ENCODE results near the gene EFCAB5.
"Not testable (repeated sequence)": the region's sequence is repeated elsewhere in the genome, so short reads cannot be mapped to it uniquely, and the experiment has no call there.

The EFCAB5 gene

GRCh38 chr17:30091771-30092170 lies 150.3 kb downstream of the EFCAB5 start:
- in situ Hi-C loops (cut with HindIII; ENCODE audit: low sequenced_read_pairs): no loop called here

GRCh38 chr17:30092886-30093285 lies 151.5 kb downstream of the EFCAB5 start:
- in situ Hi-C loops (cut with HindIII; ENCODE audit: low sequenced_read_pairs): no loop called here

GRCh38 chr17:30093463-30094147 lies 152.2 kb downstream of the EFCAB5 start:
- in situ Hi-C loops (cut with HindIII; ENCODE audit: low sequenced_read_pairs): no loop called here

- in situ Hi-C loops (cut with HindIII; ENCODE audit: low sequenced_read_pairs): no loop called here
Measured at GRCh38 chr17:30095507-30096244, 154.2 kb downstream of the EFCAB5 start.

DNA sequence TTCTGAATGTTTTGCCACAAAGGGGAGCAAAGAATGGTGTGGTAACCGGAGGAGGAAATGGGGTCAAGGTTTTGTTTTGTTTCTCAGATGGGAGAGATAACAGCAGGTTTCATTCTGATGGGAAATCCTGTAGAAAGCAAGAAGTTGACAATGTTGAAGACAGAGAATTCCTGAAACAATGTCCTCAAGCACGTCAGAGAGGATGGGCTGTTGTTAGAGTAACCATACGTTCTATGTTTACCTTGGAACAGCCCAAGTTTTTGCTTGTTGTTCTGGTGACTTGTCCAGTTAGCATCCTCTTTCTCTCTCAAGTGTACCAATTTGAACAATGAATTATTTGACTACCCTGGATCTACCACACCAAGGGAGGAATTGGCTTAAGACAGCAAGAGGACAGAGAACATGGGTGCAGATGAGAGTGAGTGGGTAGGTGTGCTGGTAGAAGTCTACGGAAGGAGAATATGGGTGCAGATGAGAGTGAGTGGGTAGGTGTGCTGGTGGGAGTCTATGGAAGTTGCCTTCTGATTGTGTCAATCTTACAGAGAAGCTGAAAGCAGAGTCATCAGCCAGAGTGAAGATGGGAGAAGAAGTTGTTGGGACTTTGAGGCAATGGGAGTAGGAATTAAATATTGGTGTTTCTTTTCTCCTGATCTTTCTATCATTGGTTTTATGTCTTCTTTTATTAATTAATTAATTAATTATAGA lies 160.4 kb downstream of the EFCAB5 start:
- in situ Hi-C loops (cut with HindIII; ENCODE audit: low sequenced_read_pairs): no loop called here

DNA sequence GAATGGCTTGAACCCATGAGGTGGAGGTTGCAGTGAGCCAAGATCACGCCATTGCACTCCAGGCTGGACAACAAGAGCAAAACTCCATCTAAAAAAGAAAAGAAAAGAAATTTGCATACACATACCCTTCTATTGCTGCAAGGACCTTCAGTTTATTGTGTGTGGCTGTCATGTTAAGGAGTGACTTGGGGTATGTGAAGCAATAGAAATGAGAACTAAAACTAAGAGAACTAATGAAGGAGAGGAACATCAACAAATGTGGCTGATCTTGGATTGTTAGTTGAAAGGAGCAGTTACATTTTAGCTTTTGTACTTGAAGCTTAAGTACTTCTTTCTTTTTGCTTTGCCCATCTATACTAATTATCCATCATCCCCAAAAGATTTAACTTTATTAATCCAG lies 162.5 kb downstream of the EFCAB5 start:
- in situ Hi-C loops (cut with HindIII; ENCODE audit: low sequenced_read_pairs): no loop called here

DNA sequence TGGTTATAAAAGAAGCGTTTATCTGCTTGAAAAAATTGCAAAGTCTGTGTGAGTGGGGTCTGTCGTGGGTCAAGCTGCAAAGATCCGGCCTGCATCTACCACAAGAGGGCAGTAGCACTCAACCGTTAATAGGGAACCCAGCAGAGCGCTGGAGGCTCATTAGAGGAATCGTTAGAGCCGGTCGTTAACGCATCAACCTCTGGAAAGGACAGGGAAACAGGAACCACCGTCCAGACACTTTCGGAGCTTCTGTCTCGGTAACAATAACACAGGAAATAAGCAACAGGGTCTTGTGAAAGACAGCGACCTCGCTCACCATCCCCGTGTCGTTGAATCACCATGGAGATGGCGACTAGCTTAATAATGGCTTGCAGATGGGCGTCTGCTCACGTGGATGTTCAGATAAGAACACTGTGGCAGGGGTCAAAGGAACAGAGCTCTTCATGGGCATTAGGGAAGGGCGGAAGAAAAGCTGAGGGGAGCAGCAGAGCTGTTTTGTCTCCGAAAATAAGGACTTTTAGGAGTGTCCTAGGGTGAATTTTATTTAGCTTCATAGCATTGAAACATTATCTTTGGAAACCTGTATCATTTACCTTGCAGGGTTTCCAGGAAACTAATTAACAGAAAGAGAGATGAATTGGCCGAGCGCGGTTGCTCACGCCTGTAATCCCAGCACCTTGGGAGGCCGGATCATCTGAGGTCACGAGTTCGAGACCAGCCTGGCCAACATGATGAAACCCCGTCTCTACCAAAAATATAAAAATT lies 163.3 kb downstream of the EFCAB5 start:
- in situ Hi-C loops (cut with HindIII; ENCODE audit: low sequenced_read_pairs): loop anchor here (5.0 kb wide), 2 partner anchors 133 to 223 kb away; partner anchors contain the start of gene SLC6A4

- in situ Hi-C loops (cut with HindIII; ENCODE audit: low sequenced_read_pairs): no loop called here
Measured at GRCh38 chr17:30112794-30113193, 171.4 kb downstream of the EFCAB5 start.

DNA sequence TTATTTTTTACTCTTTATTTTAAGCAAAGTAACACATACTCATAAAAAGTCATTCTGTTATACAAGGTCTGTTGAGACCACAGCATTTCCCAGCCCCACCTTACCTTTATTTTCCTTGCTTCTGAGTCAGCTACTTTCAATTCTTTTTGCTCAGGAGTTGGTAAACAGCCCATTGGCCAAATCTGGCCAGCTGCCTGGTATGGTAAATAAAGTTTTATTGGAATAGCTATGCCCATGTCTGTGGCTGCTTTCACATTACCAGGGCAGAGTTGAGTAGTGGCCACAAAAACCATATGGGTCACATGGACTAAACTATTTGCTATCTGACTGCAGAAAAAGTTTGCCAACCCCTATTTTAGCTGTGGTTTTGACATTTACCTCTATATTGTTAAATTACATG lies 171.8 kb downstream of the EFCAB5 start:
- in situ Hi-C loops (cut with HindIII; ENCODE audit: low sequenced_read_pairs): no loop called here

DNA sequence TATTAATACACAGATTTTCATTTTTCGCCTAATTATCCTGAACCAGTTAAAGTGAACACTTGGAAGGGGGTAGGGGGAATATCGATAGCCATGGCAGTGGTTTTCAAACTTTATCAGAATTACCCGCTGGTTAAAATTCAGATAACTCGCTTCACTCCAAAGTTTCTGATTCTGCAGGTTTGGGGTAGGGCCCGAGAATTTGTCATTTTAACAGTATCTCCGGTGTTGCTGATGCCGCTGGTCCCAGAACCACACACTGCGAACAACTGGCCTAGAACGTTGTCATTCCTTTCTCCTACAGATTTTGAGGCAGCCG lies 174.9 kb downstream of the EFCAB5 start:
- in situ Hi-C loops (cut with HindIII; ENCODE audit: low sequenced_read_pairs): no loop called here

DNA sequence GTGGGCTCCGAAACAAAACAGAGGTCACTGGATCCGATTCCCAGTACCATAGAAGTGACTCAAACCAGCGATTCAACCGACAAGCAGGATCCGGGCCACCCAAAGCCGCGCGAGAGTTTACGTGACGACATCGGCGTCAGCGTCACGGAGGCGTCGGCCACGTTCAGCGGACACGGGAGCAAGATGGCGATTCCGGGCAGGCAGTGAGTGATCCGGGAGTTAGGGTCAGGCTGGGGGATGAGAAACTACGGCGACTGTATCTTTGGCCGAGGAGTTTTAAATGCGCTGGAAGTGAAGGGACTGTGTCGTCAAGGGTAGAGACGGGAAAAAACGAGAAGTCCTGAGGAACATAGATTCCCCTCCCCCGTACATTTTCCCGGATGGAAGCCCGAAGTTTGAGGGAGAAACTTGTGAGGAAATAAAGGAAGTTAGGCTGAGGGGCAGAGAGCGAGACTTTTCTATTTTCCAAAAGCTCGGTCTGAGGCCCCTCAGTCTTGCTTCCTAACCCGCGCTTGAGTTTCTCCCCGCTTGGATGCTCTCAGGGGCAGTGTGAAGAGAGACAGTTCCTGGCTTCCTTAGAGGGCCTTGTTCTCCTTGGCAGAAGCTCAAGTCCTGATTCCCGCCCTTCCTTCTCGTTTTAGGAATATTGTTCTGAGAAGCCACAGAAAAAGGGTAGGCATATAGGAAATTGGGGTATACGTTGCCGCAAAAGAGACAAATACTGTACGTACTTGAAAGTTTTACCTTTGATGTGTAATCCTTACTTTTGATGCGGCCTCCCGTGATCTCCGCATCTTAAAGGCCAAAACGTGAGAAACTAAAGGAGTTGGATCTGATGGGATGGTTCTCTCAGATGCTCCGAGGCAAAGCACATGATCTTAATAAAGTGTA lies 175.5 kb downstream of the EFCAB5 start, which contains the start of gene NSRP1:
Gene NSRP1, plus strand, starts transcription at position 156 of the 891 bp plus-strand sequence. Its CDS starts 28 bp downstream, at position 184.
- in situ Hi-C loops (cut with HindIII; ENCODE audit: low sequenced_read_pairs): no loop called here

GRCh38 chr17:30117675-30118081 lies 176.2 kb downstream of the EFCAB5 start:
- in situ Hi-C loops (cut with HindIII; ENCODE audit: low sequenced_read_pairs): no loop called here

- in situ Hi-C loops (cut with HindIII; ENCODE audit: low sequenced_read_pairs): not testable (repeated sequence)
Measured at GRCh38 chr17:30118635-30119034, 177.2 kb downstream of the EFCAB5 start.

- in situ Hi-C loops (cut with HindIII; ENCODE audit: low sequenced_read_pairs): no loop called here
Measured at GRCh38 chr17:30124273-30124796, 182.9 kb downstream of the EFCAB5 start.

DNA sequence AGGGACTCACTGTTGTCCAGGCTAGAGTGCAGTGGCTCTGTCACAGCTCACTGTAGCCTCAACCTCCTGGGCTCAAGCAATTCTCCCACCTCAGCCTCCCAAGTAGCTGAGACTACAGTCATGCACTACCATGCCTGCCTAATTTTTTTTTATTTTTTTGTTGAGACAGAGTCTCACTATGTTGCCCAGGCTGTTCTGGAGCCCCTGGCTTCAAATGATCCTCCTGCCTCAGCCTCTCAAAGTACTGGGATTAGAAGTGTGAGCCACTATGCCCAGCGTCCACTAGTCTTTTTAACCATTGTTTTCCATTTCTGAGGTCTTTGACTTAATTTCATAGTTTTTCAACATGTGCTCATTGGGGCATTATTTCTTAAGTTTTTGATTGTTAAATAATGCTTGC lies 188.7 kb downstream of the EFCAB5 start:
- in situ Hi-C loops (cut with HindIII; ENCODE audit: low sequenced_read_pairs): loop anchor here (5.0 kb wide), 1 partner anchor 67 kb away; no protein-coding TSS in a partner anchor

DNA sequence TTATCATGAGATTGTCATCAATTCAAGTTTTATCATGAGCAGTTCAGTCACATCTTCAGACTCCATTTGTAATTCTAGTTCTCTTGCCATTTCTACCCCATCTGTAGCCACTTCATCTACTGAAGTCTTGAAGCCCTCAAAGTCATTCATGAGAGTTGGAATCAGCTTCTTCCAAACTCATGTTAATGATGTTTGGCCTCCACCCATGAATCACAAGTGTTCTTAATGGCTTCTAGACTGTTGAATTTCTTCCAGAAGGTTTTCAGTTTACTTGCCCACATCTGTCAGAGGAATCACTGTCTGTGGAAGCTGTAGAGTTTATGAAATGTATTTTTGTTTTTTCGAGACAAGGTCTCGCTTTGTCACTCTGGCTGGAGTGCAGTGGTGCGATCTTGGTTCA lies 191.2 kb downstream of the EFCAB5 start:
- in situ Hi-C loops (cut with HindIII; ENCODE audit: low sequenced_read_pairs): loop anchor here (5.0 kb wide), 1 partner anchor 65 kb away; no protein-coding TSS in a partner anchor

DNA sequence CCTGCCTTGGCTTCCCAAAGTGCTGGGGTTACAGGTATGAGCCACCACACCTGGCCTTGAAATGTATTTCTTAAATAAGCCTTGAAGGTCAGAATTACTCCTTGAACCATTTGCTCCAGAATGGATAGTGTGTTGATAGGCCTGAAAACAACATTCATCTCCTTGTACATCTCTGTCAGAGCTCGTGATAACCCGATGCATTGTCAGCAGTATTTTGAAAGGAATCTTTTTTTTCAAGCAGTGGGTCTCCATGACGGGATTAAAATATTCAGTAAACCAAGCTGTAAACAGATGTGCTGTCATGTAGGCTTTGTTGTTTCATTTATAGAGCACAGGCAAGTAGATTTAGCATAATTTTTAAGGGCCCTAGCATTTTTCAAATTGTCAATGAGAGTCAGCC lies 191.8 kb downstream of the EFCAB5 start:
- in situ Hi-C loops (cut with HindIII; ENCODE audit: low sequenced_read_pairs): loop anchor here (5.0 kb wide), 1 partner anchor 64 kb away; no protein-coding TSS in a partner anchor

- in situ Hi-C loops (cut with HindIII; ENCODE audit: low sequenced_read_pairs): loop anchor here (5.0 kb wide), 1 partner anchor 63 kb away; no protein-coding TSS in a partner anchor
Measured at GRCh38 chr17:30134551-30134950, 193.1 kb downstream of the EFCAB5 start.

- in situ Hi-C loops (cut with HindIII; ENCODE audit: low sequenced_read_pairs): no loop called here
Measured at GRCh38 chr17:30137158-30137557, 195.7 kb downstream of the EFCAB5 start.

Measured in endothelial cell of hepatic sinusoid (primary cell).